OCI-LY3 (cell line): ENCODE measurements around the gene PRKCQ.

ENCODE experiments used
- CTCF ChIP-seq: fragments of 200-600, 300-600 bp; sonication (generic); IDR thresholded peaks from 2 replicates; pipeline ENCODE4 v1.5.1; 2014; ENCODE audit warnings: antibody characterized with exemption, low read length, low read depth
- EZH2phosphoT487 ChIP-seq: fragments of 200-600 bp; shearing (Covaris generic); IDR thresholded peaks from 2 replicates; pipeline ENCODE4 v1.6.1; 2018; ENCODE audit warnings: antibody characterized with exemption, mixed run types, low read depth

GRCh38 chr10:6494936-6495592 is 85.0 kb downstream of the PRKCQ start:
- TF ChIP-seq CTCF (no peak), EZH2phosphoT487 (no peak)
